ENCODE measurements around the gene UXT.
A peak's percentile ranks its signal among the peaks of the same experiment; 100 is the strongest.

DNA sequence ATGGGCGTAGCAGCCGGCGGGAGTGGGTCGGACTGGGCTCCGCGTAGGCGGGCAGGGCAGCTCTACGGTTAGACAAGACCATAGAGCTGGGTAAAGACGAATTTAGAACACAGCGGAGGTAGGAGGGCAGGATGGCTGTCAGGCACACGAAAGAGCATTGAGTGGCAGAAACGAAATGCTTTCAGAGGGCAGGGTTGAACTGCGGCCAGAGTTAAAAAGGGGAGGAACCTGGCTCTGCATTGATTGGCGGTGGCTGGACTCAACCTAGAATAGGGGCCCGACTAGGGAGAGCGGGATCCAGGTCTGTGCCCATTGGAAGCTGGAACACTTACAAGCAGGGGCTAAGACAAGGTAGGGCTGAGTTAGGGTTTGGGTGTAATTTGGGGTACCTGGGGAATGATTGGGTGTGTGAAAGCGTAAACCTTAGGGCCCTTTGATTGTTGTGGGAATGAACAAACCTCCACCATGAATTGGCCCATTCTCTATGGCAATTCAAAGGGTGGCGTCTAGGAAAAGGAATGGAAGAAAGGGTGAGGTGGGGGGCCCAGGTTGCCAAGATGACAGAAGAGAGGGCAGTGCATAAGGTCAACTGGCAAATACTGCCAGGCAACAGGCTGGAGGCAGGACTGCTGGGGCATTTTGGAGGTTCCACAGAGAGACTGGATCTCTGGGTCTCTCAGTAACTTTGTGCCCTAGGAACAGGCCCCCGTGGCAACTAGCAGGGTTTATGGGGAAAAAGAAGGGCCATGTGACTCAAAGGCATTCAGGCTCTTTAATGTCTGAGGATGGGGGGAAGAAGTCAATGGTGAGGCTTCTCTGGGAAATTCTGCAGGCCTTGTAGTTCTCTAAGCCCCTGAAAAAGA is 7.7 kb downstream of the UXT start:
- TF ChIP-seq, protein P1, sequence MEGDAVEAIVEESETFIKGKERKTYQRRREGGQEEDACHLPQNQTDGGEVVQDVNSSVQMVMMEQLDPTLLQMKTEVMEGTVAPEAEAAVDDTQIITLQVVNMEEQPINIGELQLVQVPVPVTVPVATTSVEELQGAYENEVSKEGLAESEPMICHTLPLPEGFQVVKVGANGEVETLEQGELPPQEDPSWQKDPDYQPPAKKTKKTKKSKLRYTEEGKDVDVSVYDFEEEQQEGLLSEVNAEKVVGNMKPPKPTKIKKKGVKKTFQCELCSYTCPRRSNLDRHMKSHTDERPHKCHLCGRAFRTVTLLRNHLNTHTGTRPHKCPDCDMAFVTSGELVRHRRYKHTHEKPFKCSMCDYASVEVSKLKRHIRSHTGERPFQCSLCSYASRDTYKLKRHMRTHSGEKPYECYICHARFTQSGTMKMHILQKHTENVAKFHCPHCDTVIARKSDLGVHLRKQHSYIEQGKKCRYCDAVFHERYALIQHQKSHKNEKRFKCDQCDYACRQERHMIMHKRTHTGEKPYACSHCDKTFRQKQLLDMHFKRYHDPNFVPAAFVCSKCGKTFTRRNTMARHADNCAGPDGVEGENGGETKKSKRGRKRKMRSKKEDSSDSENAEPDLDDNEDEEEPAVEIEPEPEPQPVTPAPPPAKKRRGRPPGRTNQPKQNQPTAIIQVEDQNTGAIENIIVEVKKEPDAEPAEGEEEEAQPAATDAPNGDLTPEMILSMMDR (IDR thresholded peaks at IDR 0.05), result no peak
- TF ChIP-seq POLR2A (IDR thresholded peaks at IDR 0.05) (peak; percentile 23), POLR2AphosphoS5 (IDR thresholded peaks at IDR 0.05) (no peak)
